ENCODE measurements around the gene PABPN1L.
"Not testable (repeated sequence)": the region's sequence is repeated elsewhere in the genome, so short reads cannot be mapped to it uniquely, and the experiment has no call there.

PABPN1L gene

DNA sequence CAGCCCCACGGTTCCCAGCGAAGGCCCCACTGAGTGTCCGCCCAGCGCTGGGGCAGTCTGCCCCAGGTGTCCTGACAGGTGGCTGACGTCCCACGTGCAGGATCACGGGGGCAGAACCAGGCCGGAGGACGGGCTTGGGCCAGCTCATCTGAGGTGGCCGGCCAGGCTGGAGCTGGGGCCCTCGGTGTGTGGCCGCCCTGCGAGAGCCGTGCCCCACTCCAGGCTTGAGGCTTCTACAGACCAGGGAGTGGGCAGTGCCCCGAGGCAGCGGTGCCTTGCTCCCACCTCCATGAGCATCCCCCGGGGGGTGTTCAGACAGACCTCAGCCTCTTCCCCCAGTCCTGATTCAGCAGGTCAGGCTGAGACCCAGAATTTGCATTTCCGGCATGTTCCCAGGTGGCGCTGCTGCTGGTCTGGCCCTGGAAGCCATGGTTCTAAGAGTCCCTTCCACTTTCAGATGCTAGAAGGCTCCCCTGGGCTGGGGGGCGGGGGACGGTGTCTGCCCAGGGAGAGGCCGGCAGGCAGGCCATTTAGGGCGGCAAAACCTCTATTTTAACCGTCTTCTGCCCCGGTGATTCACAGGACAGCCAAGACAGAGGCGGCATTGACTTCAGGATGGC lies 35.4 kb upstream of the PABPN1L start:
- no peak for DNase-seq (ENCODE audit: low read depth in 2 of 2, low spot score in 1 of 2)

DNA sequence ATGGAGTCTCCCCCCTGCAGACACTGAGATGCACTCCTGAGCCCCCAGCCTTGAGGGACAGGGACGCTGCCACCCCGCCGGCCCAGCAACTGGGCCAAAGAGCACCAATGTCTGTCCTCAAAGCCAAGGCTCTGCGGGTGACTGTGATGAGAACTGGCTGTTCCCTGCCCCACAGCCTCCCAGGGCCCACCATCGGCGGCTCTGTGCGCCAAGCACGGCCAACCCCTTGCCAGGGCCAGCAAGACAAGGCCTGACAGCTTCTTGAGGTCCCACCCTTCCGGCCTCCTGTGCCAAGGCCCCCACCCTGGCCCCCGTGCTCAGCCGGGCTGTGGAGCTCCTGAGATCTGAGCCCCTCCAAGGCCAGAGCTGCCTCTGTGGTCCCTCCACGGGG lies 34.2 kb upstream of the PABPN1L start:
- DNase-seq (ENCODE audit: low read depth in 2 of 2, low spot score in 1 of 2) = no peak

DNA sequence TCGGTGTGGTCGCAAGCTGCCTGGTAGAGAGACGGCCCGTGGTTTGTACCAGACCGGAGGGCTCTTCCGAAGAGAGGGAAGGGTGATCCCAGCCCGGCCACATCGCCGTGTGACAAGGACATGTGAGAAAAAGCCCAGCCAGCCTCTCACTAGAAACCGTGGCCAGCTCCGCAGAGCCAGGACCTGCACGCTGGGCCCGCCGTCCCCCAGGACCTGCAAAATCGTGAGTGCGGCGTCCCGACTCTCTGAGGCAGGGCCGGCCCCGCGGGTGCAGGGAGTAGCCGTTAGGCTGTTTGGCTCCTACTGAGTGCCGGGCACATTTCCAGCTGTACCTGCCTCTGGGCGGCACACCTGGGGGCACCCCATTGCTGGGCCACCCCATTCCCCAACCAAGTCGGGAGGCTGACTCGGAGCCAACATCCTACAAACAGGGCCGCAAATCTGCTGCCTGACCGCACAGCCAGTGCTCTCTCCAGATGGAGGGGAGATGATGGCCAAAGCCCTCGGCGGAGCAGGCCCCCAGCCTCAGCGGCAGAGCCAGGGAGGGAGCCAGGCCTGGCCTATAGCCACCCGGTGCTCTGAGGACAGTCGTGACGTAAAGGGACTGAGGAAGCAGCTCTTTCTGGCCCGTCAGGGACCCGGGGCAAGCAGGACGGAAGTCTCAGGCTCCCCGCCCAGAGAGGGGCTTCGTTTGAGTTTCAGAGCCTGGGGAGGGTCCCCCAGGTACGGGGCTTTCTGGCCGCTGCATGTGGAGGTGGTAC lies 33.6 kb upstream of the PABPN1L start:
- no peak for DNase-seq (ENCODE audit: low read depth in 2 of 2, low spot score in 1 of 2)

GRCh38 chr16:88897696-88898425 lies 31.4 kb upstream of the PABPN1L start:
- DNase-seq (ENCODE audit: low read depth in 2 of 2, low spot score in 1 of 2) = no peak

DNA sequence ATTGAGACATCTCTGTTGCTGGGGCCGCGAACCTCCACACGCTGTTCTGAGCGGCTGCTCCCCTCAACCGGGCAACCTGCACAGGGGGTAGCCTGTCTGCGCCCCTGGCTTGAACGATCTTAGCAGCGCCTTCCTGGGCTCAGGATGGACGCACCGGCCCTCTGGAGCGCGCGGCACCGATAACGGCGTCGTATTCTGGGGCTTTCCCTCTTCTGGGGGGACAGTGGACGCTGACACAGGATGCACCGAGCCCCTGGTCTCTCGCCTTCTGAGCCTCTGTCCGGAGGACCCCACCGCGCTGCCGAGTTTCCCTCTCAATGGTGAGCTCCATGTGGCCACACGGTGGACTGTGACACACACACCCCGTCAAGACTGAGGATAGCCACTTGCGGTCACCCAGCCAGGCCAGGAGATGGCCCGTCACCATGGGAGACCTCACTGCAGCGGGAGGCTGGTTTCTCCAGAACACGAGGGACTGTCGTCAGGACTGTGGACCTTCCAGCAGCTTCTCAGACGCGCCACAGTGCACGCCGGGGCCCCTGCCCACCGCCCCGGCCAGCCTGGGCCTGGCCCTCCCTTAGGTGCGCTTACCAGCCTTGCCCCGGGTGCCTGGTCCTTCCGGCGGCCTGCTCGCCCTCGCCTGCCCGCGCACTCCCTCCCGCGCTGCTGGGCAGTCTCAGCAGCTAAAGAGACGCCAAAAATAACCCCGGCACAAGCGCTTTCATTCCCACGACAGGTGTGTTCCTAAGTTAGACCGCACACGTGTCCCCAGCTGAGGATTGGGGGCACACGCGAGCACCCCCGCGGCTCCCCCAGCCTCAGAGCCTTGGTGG lies 30.0 kb upstream of the PABPN1L start:
- DNase-seq (ENCODE audit: low read depth in 2 of 2, low spot score in 1 of 2) = no peak

DNA sequence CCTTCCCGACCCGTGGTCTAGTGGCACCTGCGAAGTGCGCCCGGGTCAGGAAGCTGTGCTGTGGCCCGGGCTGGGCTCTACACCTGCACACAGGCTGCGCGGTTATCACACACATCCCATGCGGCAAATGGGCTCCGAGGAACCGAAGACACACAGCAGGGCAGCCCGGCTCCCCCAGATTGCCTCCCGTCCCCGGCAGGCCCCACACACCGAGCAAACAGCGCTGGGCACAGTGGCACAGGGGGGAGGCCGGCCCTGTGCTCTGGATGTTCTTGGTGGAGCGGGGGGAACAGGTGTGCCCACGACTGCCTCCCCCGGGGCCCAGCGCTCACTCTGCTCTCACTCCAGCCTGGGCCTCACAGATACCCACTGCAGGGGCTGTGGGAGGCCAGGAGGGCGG lies 28.9 kb upstream of the PABPN1L start:
- no peak for DNase-seq (ENCODE audit: low read depth in 2 of 2, low spot score in 1 of 2)

GRCh38 chr16:88894681-88895300 lies 28.3 kb upstream of the PABPN1L start:
- DNase-seq (ENCODE audit: low read depth in 2 of 2, low spot score in 1 of 2) = no peak

- not testable (repeated sequence) for DNase-seq (ENCODE audit: low read depth in 2 of 2, low spot score in 1 of 2)
These were observed 27.8 kb upstream of the PABPN1L start for GRCh38 chr16:88894266-88894665.

DNA sequence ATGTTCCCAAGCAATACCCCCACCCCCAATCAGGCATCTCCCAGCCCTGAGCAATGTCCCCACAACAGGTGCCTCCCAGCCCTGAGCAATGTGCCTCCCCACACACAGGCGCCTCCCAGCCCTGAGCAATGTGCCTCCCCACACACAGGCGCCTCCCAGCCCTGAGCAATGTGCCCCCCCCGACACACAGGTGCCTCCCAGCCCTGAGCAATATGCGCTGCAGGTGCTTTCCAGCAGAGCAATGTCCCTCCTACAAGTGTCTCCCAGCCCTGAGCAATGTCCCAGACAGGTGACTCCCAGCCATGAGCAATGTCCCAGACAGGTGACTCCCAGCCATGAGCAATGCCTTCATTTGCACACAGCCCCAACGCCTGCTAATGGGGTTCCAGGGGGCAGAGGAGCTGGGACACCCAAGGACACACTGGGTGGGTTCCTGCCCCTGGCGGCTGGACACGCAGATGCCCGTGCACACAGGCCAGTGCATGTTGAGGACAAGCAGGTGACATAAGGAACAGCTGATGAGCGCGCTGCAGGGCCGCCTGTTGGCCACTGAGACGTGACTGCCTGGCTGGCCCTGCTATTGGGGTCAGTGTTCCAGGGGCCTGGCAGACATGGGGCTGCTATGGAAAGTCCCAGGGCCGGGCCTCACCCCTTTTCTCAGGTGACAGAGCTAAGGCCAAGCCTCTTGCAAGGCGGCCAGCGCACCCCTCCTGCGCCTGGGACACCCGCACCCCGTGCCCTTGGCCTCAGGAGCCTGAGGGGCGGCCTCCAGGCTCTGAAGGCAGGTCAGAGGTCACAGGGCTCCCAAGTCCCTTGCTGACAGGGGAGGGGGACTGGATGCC lies 26.9 kb upstream of the PABPN1L start:
- no peak for DNase-seq (ENCODE audit: low read depth in 2 of 2, low spot score in 1 of 2)

GRCh38 chr16:88892065-88892464 lies 25.6 kb upstream of the PABPN1L start:
- DNase-seq (ENCODE audit: low read depth in 2 of 2, low spot score in 1 of 2) = no peak

- no peak for DNase-seq (ENCODE audit: low read depth in 2 of 2, low spot score in 1 of 2)
These were observed 24.6 kb upstream of the PABPN1L start for GRCh38 chr16:88891083-88891482.

GRCh38 chr16:88889702-88890352 lies 23.4 kb upstream of the PABPN1L start:
- DNase-seq (ENCODE audit: low read depth in 2 of 2, low spot score in 1 of 2) = not testable (repeated sequence)

GRCh38 chr16:88888461-88889387 lies 22.3 kb upstream of the PABPN1L start:
- no peak for DNase-seq (ENCODE audit: low read depth in 2 of 2, low spot score in 1 of 2)

DNA sequence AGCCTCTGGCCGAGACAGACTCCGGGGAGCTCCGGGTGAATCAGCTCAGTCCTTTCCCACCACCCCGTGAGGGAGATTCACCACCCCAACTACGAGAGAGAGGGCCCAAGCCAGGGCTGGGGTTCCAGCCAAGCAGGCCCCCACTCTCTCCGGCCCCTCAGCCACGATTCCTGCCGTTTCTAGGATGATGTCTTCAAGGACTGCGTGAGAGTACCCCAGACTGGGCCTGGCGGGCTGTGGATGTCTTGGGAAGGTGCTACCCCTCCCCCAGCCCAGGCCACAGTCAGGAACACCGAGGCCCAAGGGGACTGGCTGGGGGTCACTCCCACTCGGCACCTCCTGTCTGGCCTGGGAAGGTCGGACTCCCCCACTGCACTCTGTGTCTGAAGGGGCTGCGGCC lies 21.6 kb upstream of the PABPN1L start:
- no peak for DNase-seq (ENCODE audit: low read depth in 2 of 2, low spot score in 1 of 2)

- no peak for DNase-seq (ENCODE audit: low read depth in 2 of 2, low spot score in 1 of 2)
These were observed 20.5 kb upstream of the PABPN1L start for GRCh38 chr16:88886845-88887521.

DNA sequence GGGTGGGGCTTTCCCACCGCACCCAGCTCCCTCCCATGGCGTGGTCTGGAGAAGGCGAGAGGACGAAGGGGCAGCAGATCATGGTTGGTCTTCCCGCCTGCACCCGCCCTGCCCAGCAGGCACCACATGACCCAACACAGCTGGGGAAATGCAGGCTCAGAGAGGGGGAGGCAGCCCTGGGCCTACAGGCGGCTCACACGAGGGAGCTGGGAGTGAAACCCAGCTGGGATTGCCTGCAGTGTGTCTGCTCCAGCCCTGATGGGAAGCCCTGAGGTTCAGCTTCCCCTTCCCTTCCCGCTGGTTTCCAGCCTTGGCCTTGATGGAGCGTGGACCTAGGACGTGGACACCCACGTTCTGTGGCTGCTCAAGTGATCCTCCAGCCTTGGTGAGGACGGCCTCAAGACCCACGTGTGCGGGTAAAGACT lies 20.0 kb upstream of the PABPN1L start:
- DNase-seq (ENCODE audit: low read depth in 2 of 2, low spot score in 1 of 2) = no peak

DNA sequence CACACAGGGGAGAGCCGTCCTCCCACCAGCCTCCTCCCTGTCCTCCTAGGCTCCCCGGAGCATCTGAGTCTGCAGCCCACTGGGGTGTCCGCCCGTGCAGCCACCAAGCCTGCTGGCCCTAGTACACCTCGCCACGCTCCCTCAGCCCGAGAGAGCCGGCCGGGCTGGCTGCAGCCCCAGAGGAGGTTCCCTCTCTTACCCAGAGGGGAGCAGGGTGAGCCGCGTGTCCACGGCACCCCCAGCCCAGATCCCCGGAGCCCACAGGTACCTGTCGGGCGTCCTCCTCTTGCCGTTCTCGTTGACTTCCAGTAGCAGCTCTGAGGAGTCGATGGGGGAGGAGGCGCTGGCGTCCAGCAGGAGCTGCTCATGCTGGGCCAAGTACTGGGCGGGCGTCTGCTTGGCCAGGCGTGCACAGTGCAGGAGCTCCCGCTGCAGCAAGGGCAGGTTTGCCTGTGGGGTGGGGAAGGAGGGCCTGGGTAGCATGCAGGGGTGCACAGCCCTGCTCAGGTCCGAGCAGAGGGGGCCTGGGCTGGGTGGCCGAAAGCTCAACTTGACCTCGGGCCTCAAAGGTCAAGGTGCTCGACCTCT lies 19.3 kb upstream of the PABPN1L start:
- DNase-seq (ENCODE audit: low read depth in 2 of 2, low spot score in 1 of 2) = no peak

Data from stimulated activated CD8-positive, alpha-beta memory T cell treated with anti-CD3 and anti-CD28 coated beads, Interleukin-4, amount 100 ng/mL, for 1 hour (primary cell).